GM19463 (cell line): ENCODE data around the gene ZSCAN5C.
"Not testable (repeated sequence)": the region's sequence is repeated elsewhere in the genome, so short reads cannot be mapped to it uniquely, and the experiment has no call there.

Experiments used
- ATAC-seq: cut with Tn5 transposase; IDR thresholded peaks from one replicate; pipeline ENCODE4 v1.9.1; 2021; ENCODE audit warnings: mild to moderate bottlenecking, moderate library complexity; ENCODE audit not compliant: unreplicated experiment

ZSCAN5C gene

GRCh38 chr19:56191711-56192110, 10.4 kb upstream of the ZSCAN5C start:
- ATAC-seq, result no peak

- no peak for ATAC-seq
Measured at GRCh38 chr19:56193981-56194640, 8.0 kb upstream of the ZSCAN5C start.

GRCh38 chr19:56197646-56198045, 4.4 kb upstream of the ZSCAN5C start, which contains the start of gene ZSCAN5B:
Gene ZSCAN5B, minus strand, starts transcription at chr19:56197783. Its CDS starts 4,731 bp downstream, at chr19:56193052.
- ATAC-seq, result not testable (repeated sequence)

GRCh38 chr19:56199687-56200086, 2.4 kb upstream of the ZSCAN5C start:
- no peak for ATAC-seq

- ATAC-seq, result not testable (repeated sequence)
Measured at GRCh38 chr19:56207581-56207980, 5.5 kb downstream of the ZSCAN5C start.

- ATAC-seq, result no peak
Measured at GRCh38 chr19:56209091-56209490, 7.0 kb downstream of the ZSCAN5C start.

- ATAC-seq, result not testable (repeated sequence)
Measured at GRCh38 chr19:56210036-56210435, 8.0 kb downstream of the ZSCAN5C start.

- ATAC-seq, result no peak
Measured at GRCh38 chr19:56211718-56212117, 9.6 kb downstream of the ZSCAN5C start.

GRCh38 chr19:56217039-56217949, 15.2 kb downstream of the ZSCAN5C start:
- no peak for ATAC-seq

- ATAC-seq, result no peak
Measured at GRCh38 chr19:56218961-56219360, 16.9 kb downstream of the ZSCAN5C start.

GRCh38 chr19:56221442-56221841, 19.4 kb downstream of the ZSCAN5C start:
- not testable (repeated sequence) for ATAC-seq

- no peak for ATAC-seq
Measured at GRCh38 chr19:56221851-56222250, 19.8 kb downstream of the ZSCAN5C start.

GRCh38 chr19:56222901-56223300, 20.8 kb downstream of the ZSCAN5C start:
- ATAC-seq, result no peak

GRCh38 chr19:56223481-56223880, 21.4 kb downstream of the ZSCAN5C start:
- ATAC-seq, result no peak

- ATAC-seq, result no peak
Measured at GRCh38 chr19:56245121-56245740, 43.2 kb downstream of the ZSCAN5C start.

- not testable (repeated sequence) for ATAC-seq
Measured at GRCh38 chr19:56245764-56246163, 43.7 kb downstream of the ZSCAN5C start.

- not testable (repeated sequence) for ATAC-seq
Measured at GRCh38 chr19:56248736-56249338, 46.8 kb downstream of the ZSCAN5C start.

GRCh38 chr19:56252699-56253422, 50.8 kb downstream of the ZSCAN5C start:
- ATAC-seq, result no peak

- no peak for ATAC-seq
Measured at GRCh38 chr19:56253737-56254136, 51.7 kb downstream of the ZSCAN5C start.

GRCh38 chr19:56258272-56258671, 56.2 kb downstream of the ZSCAN5C start:
- no peak for ATAC-seq
